Sciatic nerve (tissue), 2 donors: ENCODE measurements around the gene WDR6. TPM values are rescaled to one million over a fixed set of nuclear protein-coding genes. Genes with fewer than 3 reads are reported as not detected.

Experiments used
- ATAC-seq: fragments of 200-7000 bp; cut with Tn5 transposase; one replicate; pipeline ENCODE4 v1.9.1; 2020; ENCODE audit warnings: mild to moderate bottlenecking, moderate library complexity
- DNase-seq: peaks from one replicate; pipeline ENCODE4 v3.0.0-alpha.2; 2020; ENCODE audit warnings: low spot score
- intact Hi-C: fragments of 100-400 bp; cut with DNase I; formaldehyde crosslinking; loops from one replicate; pipeline ENCODE4 v1.14.2; 2022
- total RNA-seq: library from RNA; stranded (reverse); fragmentation: NEBNext Ultra II Directional; extraction: Animal tissue kit (Norgen Biotek cat#: 25700); gene quantifications from one replicate; pipeline ENCODE4 v1.2.1, GENCODE V29; 2021
- donor health status: DM: no; HTN: no; CAD: no.
- donor health status: DM: no; HTN: no; CAD: no.

The WDR6 gene, protein sequence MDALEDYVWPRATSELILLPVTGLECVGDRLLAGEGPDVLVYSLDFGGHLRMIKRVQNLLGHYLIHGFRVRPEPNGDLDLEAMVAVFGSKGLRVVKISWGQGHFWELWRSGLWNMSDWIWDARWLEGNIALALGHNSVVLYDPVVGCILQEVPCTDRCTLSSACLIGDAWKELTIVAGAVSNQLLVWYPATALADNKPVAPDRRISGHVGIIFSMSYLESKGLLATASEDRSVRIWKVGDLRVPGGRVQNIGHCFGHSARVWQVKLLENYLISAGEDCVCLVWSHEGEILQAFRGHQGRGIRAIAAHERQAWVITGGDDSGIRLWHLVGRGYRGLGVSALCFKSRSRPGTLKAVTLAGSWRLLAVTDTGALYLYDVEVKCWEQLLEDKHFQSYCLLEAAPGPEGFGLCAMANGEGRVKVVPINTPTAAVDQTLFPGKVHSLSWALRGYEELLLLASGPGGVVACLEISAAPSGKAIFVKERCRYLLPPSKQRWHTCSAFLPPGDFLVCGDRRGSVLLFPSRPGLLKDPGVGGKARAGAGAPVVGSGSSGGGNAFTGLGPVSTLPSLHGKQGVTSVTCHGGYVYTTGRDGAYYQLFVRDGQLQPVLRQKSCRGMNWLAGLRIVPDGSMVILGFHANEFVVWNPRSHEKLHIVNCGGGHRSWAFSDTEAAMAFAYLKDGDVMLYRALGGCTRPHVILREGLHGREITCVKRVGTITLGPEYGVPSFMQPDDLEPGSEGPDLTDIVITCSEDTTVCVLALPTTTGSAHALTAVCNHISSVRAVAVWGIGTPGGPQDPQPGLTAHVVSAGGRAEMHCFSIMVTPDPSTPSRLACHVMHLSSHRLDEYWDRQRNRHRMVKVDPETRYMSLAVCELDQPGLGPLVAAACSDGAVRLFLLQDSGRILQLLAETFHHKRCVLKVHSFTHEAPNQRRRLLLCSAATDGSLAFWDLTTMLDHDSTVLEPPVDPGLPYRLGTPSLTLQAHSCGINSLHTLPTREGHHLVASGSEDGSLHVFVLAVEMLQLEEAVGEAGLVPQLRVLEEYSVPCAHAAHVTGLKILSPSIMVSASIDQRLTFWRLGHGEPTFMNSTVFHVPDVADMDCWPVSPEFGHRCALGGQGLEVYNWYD
- 149 TPM for total RNA-seq

- intact Hi-C loops = no loop called here
- peak; percentile 95 for ATAC-seq
- DNase-seq = peak; percentile 98
Observed at GRCh38 chr3:49007068-49007770, at the start of gene WDR6. WDR6 (plus strand) TSS chr3:49007391; CDS start chr3:49007432, 41 bp downstream.

GRCh38 chr3:48960841-48961413 lies 46.3 kb upstream of the WDR6 start:
- ATAC-seq (no peak), DNase-seq (no peak)
- intact Hi-C loops = no loop called here

GRCh38 chr3:48962340-48962739 lies 44.9 kb upstream of the WDR6 start:
- no peak for ATAC-seq
- no peak for DNase-seq
- intact Hi-C loops = no loop called here

DNA sequence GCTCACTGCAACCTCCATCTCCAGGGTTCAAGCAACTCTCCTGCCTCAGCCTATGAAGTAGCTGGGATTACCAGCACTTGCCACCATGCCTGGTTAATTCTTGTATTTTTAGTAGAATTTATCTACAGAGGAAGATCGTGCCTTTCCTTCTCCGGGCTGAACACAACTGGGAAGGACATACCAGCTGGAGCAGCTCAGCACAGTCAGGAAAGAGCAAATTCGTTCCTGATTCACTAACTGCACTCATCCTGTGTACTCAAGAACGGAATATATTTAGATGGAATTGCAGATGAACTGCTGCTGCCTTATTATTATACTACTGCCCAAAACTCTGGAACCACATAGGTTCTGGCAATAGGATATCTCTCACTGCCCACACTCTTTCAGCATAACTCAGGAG lies 44.3 kb upstream of the WDR6 start:
- no peak for DNase-seq
- no peak for ATAC-seq
- intact Hi-C loops = no loop called here

- intact Hi-C loops = no loop called here
- ATAC-seq = no peak
- DNase-seq = no peak
Observed at GRCh38 chr3:48963591-48963990, 43.6 kb upstream of the WDR6 start.

DNA sequence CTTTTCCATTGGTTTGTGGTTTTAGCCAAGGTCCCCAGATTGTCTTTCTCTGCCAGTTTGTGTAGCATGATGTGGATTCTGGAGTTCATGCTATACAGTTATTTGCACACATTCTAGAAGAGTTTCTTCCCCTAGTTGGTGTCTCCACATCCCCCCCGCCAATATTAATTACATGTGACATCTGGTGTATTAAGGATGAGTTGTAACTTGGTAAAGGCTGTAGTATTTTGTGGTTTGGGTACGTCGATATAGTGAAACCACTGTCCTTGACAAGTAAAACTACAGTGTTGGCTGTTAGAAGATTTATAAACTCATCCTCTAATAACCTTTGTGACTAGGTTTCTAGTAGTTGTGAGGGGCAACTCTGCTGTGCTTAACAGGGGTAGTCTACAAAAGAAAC lies 40.8 kb upstream of the WDR6 start:
- DNase-seq (no peak), ATAC-seq (no peak)
- intact Hi-C loops = no loop called here

DNA sequence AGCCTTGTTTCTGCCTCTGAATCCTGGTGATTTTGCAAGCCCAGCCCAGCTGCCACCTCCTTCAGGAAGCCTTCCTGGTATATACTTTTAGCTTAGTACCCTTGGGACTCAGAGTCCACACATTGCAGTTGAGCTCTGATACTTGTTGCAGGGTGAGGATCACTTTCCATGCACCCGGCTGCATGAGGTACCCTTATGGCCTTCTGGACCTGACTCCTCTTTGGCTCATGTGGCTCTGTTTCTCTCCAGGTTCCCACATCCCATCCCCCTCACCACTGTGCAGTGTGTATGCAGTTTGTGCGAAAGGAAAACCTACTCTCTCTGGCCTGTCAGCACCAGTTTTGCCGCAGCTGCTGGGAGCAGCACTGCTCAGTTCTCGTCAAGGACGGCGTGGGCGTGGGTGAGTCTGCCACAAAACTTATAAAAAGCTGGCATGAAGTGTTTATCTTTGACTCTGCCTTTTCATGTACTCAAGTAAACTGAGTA lies 40.3 kb upstream of the WDR6 start:
- intact Hi-C loops = no loop called here
- DNase-seq = no peak
- ATAC-seq = no peak

DNA sequence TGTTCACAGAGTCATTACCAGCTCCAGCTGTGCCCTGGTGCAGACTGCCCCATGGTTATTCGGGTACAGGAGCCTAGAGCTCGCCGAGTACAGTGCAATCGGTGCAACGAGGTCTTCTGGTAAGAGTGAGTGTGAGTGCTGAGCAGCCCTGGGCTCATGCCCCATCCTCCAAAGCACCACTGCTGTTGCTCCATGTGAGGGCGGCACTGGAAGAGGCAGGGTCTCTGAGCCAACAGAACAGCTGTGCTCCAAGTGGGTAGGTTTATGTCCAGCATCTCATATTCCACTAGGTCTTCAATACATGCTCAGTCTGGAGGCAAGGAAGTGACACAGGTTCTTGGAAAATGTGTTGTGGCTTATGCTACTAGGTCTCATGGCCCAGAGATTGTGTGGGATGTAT lies 36.6 kb upstream of the WDR6 start:
- intact Hi-C loops = no loop called here

DNA sequence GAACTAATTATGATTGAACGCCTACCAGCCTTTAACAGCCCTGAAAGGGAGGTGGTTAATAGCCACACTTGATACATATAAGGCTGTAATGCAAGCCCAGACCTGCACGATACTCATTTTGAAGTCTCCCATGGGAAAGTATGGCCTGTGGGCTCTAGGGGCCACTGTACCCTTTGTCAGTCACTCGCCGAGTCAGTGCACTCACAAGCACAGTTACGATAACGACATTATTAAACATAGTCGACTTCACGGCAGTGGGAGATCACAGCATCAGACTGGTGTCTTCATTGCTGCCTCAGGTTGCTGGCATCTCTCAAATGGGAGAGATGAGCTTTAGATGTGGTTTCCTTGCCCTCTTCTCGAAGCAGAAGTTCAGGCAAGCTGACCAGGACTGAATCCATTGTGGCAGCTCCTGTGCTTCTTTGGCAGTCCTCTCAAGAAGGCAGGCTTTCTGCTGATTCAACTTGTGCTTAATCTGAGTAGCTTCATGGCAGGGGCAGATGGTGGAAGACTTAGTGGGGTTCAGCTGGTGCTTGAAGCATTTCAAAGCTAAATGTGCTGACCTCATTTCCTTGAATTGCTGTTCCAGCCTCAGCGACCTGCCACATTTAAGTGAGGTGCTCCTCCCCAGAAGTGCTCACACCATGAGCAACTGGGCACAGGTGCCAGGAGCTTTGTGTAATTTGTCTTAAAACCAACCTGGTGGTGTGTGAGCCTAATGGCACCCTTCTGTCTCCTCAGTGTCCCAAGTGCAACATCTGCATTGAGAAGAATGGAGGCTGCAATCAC lies 32.9 kb upstream of the WDR6 start:
- no peak for ATAC-seq
- DNase-seq = no peak
- intact Hi-C loops = no loop called here

More for the DNA sequence above, 36.6 kb upstream of the WDR6 start:
- ATAC-seq = no peak
- DNase-seq = no peak

GRCh38 chr3:48979451-48979850 lies 27.7 kb upstream of the WDR6 start:
- intact Hi-C loops = no loop called here

DNA sequence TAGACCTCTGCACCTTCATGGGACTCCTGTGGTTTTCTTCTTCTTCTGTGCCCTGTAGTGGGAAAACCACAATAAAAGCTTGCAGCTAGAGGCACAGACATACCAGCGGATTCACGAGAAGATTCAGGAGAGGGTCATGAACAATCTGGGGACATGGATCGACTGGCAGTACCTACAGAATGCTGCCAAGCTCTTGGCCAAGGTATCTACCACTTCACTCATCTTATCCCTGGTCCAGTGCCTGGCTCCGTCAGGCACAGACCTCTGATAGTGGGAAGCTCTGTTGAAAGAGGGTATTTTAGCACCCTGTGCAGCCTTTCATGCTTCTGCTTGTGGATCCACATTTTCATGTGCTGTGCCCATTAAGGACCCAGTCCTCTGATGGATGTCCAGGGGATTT lies 26.9 kb upstream of the WDR6 start:
- ATAC-seq = no peak
- intact Hi-C loops = no loop called here
- no peak for DNase-seq

More at GRCh38 chr3:48979451-48979850, 27.7 kb upstream of the WDR6 start:
- ATAC-seq = no peak
- no peak for DNase-seq

GRCh38 chr3:48982016-48982415 lies 25.2 kb upstream of the WDR6 start:
- ATAC-seq (no peak), DNase-seq (no peak)
- intact Hi-C loops = no loop called here

DNA sequence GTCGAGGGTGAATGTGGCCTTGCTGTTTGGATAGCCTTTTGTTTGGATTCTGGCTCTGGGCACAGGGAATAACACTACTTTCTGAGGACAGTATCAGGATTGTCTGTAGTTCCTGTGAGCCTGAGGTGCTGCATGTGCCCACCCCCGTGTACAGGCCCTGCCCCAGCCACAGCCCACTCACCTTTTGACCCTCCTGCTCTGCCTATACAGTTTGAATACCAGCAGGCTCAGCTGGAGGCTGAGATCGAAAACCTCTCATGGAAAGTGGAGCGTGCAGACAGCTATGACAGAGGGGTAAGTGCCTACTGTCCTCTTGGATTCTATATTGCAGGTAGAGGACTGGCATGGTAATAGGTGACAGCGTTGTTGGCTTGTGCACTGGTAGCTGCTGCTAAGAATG lies 24.5 kb upstream of the WDR6 start:
- ATAC-seq (no peak), DNase-seq (no peak)
- intact Hi-C loops = no loop called here

DNA sequence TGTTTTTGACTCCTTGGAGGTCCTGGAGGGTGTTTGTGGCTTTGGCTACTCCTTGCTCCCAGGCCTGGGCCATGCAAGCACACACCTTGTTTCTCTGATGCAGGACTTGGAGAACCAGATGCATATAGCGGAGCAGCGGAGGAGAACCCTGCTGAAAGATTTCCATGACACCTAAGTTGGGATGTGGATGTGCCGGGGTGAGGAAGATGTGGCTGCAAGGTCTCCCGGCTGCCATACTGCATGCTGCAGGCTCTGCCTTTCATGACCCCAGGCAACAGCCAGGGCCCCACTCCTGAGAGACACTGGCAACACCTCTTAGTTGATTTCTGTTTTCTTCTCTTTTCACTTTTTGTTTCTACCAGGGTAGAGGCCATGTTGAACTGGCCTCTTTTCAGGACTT lies 24.1 kb upstream of the WDR6 start:
- DNase-seq (no peak), ATAC-seq (no peak)
- intact Hi-C loops = no loop called here

DNA sequence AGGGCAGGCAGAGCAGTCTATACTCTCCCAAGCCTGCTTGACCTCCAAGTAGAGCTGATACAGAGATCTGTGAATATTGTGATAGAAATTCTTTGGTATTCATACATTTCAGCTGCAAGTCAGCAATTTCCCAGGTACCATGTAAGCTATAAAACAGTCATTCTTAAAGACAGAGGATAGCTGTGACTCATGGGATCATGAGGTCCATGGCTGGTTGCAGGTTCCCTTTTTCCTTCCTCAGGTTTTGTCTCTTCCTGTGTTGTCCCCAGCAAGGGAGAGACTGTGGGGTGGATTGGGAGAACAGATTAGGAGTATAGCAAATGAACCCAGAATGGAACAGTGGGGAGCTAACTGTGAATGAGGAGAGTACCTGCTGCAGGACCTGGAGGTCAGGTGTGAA lies 22.5 kb upstream of the WDR6 start:
- intact Hi-C loops = no loop called here
- no peak for DNase-seq
- ATAC-seq = no peak

DNA sequence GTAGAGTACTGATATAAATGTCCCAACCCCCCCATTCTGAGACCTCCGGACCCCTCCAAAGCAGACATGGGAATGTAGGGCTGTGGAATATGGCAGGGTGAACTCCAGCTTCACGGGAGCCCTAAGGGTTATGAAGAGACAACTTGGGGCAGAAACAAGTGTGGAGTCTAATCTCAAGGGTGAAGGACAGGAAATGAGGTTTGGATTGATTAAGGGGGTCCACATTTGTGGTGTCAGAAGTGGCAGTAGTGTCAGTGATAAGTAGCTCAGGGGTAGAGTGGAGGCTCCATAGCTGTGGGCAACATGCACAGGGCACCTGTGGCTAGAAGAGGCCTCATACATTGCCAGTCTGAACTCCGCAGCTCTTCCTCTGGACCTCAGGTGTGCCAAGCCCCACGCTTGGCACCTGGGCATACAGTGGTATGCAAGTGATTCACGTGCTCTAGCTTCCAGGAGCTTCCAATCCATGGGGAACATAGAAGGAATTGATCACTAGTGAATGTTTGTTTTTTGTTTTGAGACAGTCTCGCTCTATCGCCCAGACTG lies 21.3 kb upstream of the WDR6 start:
- ATAC-seq (no peak), DNase-seq (no peak)
- intact Hi-C loops = no loop called here

DNA sequence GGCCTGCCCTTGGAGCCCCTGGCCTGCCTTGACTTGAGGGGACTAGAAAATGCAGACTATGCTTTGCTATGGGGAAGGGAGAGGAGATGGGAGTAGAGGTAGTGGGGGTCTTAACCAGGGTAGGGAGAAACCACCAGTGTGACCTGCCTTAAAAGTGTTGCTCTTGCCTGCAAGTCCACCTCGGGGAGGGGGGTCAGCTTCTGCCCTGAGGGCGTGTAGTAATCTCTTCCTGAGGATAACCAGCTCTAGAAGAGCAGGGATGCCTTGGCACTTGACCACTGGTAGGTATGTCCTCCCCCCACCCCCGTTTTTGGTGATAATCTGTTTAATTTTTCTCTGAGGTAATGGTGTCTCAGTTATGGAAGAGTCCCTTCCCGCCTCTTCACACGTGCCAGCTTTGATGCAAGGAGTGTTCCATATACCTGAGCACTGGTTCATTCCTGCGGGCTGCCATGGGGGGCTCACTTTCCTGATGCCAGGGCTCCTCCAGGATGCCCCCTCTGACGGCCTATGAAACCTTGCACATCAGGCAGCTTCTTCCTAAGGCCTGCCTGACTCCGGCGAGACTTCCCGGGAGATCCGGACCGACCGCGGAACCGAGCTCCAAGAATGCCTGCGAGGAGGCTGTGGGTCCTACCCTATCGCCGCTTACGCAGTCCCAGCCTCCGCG lies 17.9 kb upstream of the WDR6 start:
- ATAC-seq = peak; percentile 6
- intact Hi-C loops = no loop called here

More for the DNA sequence above, 17.9 kb upstream of the WDR6 start:
- DNase-seq = no peak
